SK-N-SH treated with all-trans-retinoic acid at 6 μM for 48 hours (cell line): Measurements from ENCODE around the gene MDH1B.

Experiments used
- ARNTL ChIP-seq: fragments of 450-650 bp; formaldehyde crosslinking; IDR thresholded peaks from 2 replicates; pipeline ENCODE4 v1.5.0; 2020; ENCODE audit warnings: low read depth, mild to moderate bottlenecking, moderate library complexity, borderline replicate concordance
- CREB5 ChIP-seq: fragments of 250-450 bp; sonication (Bioruptor Pico); IDR thresholded peaks from 2 replicates; pipeline ENCODE4 v1.5.1; 2020; ENCODE audit warnings: low read depth, mild to moderate bottlenecking, moderate library complexity
- CSDC2 ChIP-seq: fragments of 250-450 bp; sonication (Bioruptor Pico); IDR thresholded peaks from 2 replicates; pipeline ENCODE4 v1.5.0; 2020; ENCODE audit warnings: mild to moderate bottlenecking, moderate library complexity
- CSRNP3 ChIP-seq: fragments of 250-450 bp; sonication (Bioruptor Pico); IDR thresholded peaks from 2 replicates; pipeline ENCODE4 v1.5.1; 2021; ENCODE audit warnings: mild to moderate bottlenecking, moderate library complexity
- ESRRG ChIP-seq: fragments of 250-450 bp; sonication (Bioruptor Pico); IDR thresholded peaks from 2 replicates; pipeline ENCODE4 v1.6.1; 2021; ENCODE audit warnings: mild to moderate bottlenecking
- POU6F1 ChIP-seq: fragments of 250-450 bp; sonication (Bioruptor Pico); IDR thresholded peaks from 2 replicates; pipeline ENCODE4 v1.8.0; 2021; ENCODE audit warnings: low read depth, mild to moderate bottlenecking, moderate library complexity, borderline replicate concordance
- RARB ChIP-seq: fragments of 250-450 bp; sonication (Bioruptor Pico); IDR thresholded peaks from 2 replicates; pipeline ENCODE4 v1.8.0; 2021; ENCODE audit warnings: mild to moderate bottlenecking, moderate library complexity
- TCF4 ChIP-seq: fragments of 250-450 bp; sonication (Bioruptor Pico); IDR thresholded peaks from 2 replicates; pipeline ENCODE4 v1.8.0; 2021; ENCODE audit warnings: mild to moderate bottlenecking, moderate library complexity, borderline replicate concordance
- ZFP3 ChIP-seq: fragments of 250-450 bp; sonication (Bioruptor Pico); IDR thresholded peaks from 2 replicates; pipeline ENCODE4 v1.5.0; 2020; ENCODE audit warnings: mild to moderate bottlenecking, moderate library complexity
- ZFP30 ChIP-seq: fragments of 450-650 bp; formaldehyde crosslinking; IDR thresholded peaks from 2 replicates; pipeline ENCODE4 v1.5.0; 2022; ENCODE audit warnings: mild to moderate bottlenecking, moderate library complexity
- ZNF70 ChIP-seq: fragments of 450-650 bp; formaldehyde crosslinking; IDR thresholded peaks from 2 replicates; pipeline ENCODE4 v1.5.0; 2020; ENCODE audit warnings: mild to moderate bottlenecking, moderate library complexity

GRCh38 chr2:206780671-206781070, 15.5 kb upstream of the MDH1B start:
- no peak for TF ChIP-seq RARB (CRISPR knock-in tag)
- TF ChIP-seq CSRNP3 = no peak
- TF ChIP-seq ZNF70 = no peak
- no peak for TF ChIP-seq CSDC2
- TF ChIP-seq ZFP30 = no peak
- TF ChIP-seq ESRRG (CRISPR knock-in tag) = no peak
- TF ChIP-seq ARNTL (CRISPR knock-in tag) = no peak
- no peak for TF ChIP-seq TCF4 (CRISPR knock-in tag)
- TF ChIP-seq CREB5 = no peak
- no peak for TF ChIP-seq POU6F1 (CRISPR knock-in tag)
- no peak for TF ChIP-seq ZFP3 (CRISPR knock-in tag)
